Measurements from ENCODE around the gene EPS8L2.

The EPS8L2 gene

DNA sequence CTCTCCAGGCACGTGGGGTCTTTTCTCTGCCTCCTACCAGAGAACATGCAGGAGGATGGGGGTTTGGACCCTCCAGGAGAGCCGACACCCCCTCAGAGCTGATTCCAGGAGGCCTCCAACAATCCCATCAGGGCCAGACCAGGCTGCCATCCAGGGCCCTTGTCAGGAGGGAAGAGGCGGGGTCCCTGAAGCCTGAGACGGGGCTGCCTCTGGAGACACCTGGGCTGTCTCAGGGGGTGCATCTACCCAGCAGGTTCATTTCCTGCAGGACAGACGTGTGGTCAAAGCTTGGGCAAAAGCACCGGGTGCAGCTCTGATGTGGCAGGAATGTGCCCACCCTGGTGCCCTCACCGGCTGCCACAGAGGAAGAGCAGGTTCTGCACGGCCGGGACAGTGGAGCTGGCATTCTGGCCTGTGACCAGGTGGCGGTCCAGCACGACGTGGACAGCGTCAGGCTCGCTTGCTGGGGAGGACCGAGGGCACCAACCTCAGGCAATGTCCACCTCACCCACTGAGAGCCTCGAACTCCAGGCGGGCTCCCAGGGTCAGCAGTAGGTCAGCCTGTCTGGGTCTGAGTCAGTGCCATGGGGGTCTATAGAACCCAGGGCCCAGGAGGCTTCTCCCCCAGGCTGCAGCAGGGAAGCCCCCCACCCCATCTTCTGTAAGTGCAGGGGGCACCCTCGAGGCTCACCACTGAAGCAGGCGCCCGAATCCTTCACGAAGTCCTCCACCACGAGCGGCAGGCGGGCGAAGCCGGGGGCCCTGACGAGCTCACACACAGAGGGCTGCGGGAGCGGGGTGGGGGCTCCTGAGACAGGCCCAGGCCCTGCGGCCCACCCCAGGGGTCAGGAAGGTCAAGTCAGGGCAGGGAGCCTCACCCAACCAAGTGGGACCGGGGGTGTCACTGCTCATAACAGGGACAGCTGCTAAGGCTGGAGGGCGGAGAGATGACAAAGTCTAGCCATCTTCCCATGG is 64.9 kb downstream of the EPS8L2 start:
- H3K36me3 ChIP-seq (ENCODE audit: control insufficient read depth, insufficient read depth, low read length) = peaks cover 50% of the 10 kb centered on the region
- H3K27me3 ChIP-seq (ENCODE audit: control insufficient read depth, insufficient read depth, low read length) = no peaks in the 10 kb centered on the region
- no peak overlapping the region for H3K9ac ChIP-seq (ENCODE audit: low read depth, low read length)
- no peaks in the 10 kb centered on the region for H3K9me3 ChIP-seq (ENCODE audit: control insufficient read depth, insufficient read depth, low read length)
- H3K4me3 ChIP-seq (ENCODE audit: low read depth, low read length) = no peak overlapping the region
- no peaks in the 10 kb centered on the region for H3K4me1 ChIP-seq (ENCODE audit: control insufficient read depth, insufficient read depth, low read length)

DNA sequence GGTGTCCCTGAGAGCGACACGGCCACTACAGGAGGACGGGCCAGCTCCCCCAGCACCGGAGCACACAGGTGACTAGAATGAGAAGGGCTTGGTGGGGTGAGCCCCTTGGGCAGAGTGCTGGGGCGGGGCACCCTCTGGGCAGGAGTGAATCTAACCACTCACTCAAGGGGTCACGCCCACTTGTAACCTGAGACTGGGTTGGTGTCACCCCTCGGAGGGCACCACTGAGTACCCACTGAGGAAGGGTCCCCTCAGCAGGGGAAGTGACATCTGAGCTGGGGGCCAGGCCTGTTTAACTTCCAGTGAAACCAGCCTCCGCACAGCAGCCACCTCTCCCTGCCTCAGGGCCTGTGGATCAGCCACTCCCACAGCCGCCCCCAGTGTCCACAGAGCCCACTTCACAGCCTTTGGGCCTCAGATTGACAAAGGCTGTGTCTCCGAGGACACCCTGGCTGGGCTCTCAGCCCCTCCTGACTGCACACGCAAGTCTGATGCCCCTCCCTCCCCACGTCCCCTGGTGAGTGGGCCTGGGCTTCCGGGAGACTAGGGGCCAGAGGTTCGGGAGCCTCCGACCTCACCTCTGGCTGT is 65.7 kb downstream of the EPS8L2 start:
- H3K4me1 ChIP-seq (ENCODE audit: control insufficient read depth, insufficient read depth, low read length) = no peaks in the 10 kb centered on the region
- no peak overlapping the region for H3K9ac ChIP-seq (ENCODE audit: low read depth, low read length)
- H3K9me3 ChIP-seq (ENCODE audit: control insufficient read depth, insufficient read depth, low read length) = no peaks in the 10 kb centered on the region
- H3K36me3 ChIP-seq (ENCODE audit: control insufficient read depth, insufficient read depth, low read length) = peaks cover 44% of the 10 kb centered on the region
- H3K27me3 ChIP-seq (ENCODE audit: control insufficient read depth, insufficient read depth, low read length) = no peaks in the 10 kb centered on the region
- H3K4me3 ChIP-seq (ENCODE audit: low read depth, low read length) = no peak overlapping the region

DNA sequence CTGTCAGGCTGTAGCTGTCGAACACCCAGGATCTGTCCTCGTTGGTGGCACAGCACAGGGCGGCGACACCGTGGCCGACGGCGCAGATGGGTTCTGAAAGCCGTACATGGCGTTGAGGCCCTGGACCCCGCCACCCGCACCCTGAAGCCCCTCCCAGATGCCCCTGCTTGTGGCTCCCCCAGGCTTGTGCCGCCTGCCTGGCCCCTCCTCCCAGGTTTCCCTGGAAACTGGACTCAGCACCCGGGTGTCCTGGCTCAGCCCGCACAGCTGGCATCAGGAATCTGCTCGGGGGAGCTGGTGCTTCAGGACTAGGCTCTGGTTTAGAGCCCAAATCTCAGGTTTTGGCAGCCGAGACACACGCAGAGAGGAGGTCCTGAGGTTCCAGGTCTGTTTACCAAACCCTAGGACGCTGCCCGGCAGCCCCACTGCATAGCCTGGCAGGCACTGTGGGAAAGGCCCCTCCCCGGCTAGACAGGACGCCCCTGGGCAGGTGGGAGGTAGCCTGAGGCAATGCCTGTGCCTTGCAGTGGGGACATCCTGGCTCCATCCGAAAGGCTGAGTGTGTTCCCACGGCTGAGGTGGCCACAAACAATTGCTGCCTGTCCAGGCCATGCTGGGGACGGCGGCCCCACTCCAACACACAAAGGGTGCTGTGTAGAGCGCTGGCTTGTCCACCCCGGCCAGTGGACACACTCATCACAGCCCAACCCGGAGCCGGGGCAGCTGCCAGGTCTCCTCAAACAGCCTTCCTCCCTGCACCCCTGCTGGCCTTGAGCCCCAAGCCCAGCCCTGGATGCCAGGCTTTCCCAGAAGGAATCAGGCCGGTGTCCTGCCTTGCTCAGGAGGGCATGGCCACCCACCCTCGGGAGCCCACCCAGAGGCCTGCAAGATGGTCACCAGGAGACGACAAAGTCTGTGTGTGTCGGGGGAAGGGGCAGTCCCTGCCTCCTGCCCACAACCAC is 66.7 kb downstream of the EPS8L2 start:
- peaks cover 40% of the 10 kb centered on the region for H3K36me3 ChIP-seq (ENCODE audit: control insufficient read depth, insufficient read depth, low read length)
- no peak overlapping the region for H3K4me3 ChIP-seq (ENCODE audit: low read depth, low read length)
- H3K27me3 ChIP-seq (ENCODE audit: control insufficient read depth, insufficient read depth, low read length) = no peaks in the 10 kb centered on the region
- H3K9me3 ChIP-seq (ENCODE audit: control insufficient read depth, insufficient read depth, low read length) = no peaks in the 10 kb centered on the region
- H3K4me1 ChIP-seq (ENCODE audit: control insufficient read depth, insufficient read depth, low read length) = no peaks in the 10 kb centered on the region
- no peak overlapping the region for H3K9ac ChIP-seq (ENCODE audit: low read depth, low read length)

DNA sequence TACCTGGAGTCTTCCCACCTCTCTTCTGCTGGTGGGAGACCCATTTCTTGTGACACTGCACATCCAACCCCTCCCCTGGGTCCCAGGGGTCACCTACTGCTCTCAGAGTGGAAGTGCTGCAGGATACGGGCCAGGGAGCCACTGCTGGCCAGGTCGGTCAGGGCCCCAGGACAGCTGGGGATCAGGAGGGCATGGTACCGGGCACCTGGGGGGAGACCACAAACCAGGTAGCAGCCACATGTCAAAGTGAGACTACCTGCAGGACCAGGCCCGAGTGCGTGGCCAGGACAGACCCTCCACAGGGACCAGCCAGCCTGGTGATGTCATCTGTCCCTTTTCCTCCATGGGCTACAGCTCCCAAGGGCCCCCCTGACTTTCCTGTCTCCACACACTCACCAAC is 67.4 kb downstream of the EPS8L2 start:
- peaks cover 40% of the 10 kb centered on the region for H3K36me3 ChIP-seq (ENCODE audit: control insufficient read depth, insufficient read depth, low read length)
- no peak overlapping the region for H3K9ac ChIP-seq (ENCODE audit: low read depth, low read length)
- no peaks in the 10 kb centered on the region for H3K27me3 ChIP-seq (ENCODE audit: control insufficient read depth, insufficient read depth, low read length)
- no peaks in the 10 kb centered on the region for H3K4me1 ChIP-seq (ENCODE audit: control insufficient read depth, insufficient read depth, low read length)
- no peaks in the 10 kb centered on the region for H3K9me3 ChIP-seq (ENCODE audit: control insufficient read depth, insufficient read depth, low read length)
- H3K4me3 ChIP-seq (ENCODE audit: low read depth, low read length) = no peak overlapping the region

DNA sequence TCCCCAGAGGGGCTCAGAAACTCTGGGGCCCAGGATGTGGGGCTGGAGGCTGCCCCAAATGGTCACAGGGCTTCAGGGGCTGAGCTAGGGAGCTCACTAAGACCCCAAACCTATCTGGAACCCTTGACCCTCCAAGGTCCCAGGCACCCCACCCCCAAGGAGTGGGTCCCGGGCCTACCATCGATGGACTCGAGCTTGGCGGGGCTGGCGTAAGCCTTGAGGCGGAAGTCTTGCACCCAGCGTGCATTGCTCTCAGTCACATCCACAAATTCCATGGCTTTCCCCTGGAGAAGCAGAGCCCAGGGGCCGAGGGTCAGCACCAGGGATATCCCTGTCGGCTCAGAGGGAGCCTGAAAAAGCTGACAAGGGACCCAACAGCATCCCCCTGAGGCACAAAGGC is 67.8 kb downstream of the EPS8L2 start:
- H3K27me3 ChIP-seq (ENCODE audit: control insufficient read depth, insufficient read depth, low read length) = no peaks in the 10 kb centered on the region
- H3K9me3 ChIP-seq (ENCODE audit: control insufficient read depth, insufficient read depth, low read length) = no peaks in the 10 kb centered on the region
- no peak overlapping the region for H3K9ac ChIP-seq (ENCODE audit: low read depth, low read length)
- H3K4me3 ChIP-seq (ENCODE audit: low read depth, low read length) = no peak overlapping the region
- peaks cover 40% of the 10 kb centered on the region for H3K36me3 ChIP-seq (ENCODE audit: control insufficient read depth, insufficient read depth, low read length)
- no peaks in the 10 kb centered on the region for H3K4me1 ChIP-seq (ENCODE audit: control insufficient read depth, insufficient read depth, low read length)

DNA sequence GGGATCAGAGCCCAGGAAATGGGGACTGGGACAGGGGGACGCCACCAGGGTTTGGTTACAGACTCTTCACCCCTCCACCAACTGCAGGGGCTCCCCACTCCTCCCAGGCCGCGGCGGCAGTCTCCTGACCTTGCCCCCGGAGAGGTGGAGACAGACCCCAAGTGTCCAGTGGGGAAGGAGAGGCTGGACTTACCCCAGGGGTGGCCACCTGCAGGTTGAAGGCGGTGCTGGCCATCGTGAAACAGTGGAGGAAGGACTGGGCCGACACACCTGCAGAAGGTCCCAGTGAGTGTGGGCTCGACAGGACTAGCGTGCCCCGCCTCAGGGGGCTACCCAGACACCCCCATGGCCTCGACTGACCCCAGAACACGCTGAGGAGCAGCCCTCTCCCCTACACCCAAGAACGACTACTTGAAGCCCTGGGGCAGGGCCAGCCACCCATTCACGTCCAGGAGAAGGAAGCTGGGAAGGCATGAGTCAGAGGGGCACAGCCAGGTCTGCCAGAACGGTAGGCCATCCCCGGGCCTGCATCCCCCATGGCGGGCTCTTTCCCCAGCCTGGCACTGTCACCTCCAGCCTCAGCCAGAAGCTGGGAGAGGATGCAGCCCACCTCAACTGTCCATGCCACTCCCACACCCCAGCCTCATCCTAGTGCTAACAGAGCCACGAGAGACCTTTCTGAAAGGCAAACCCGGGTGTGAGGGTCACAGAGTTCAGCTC is 69.0 kb downstream of the EPS8L2 start:
- H3K9me3 ChIP-seq (ENCODE audit: control insufficient read depth, insufficient read depth, low read length) = no peaks in the 10 kb centered on the region
- no peaks in the 10 kb centered on the region for H3K4me1 ChIP-seq (ENCODE audit: control insufficient read depth, insufficient read depth, low read length)
- H3K9ac ChIP-seq (ENCODE audit: low read depth, low read length) = no peak overlapping the region
- no peak overlapping the region for H3K4me3 ChIP-seq (ENCODE audit: low read depth, low read length)
- H3K27me3 ChIP-seq (ENCODE audit: control insufficient read depth, insufficient read depth, low read length) = no peaks in the 10 kb centered on the region
- peaks cover 37% of the 10 kb centered on the region for H3K36me3 ChIP-seq (ENCODE audit: control insufficient read depth, insufficient read depth, low read length)

DNA sequence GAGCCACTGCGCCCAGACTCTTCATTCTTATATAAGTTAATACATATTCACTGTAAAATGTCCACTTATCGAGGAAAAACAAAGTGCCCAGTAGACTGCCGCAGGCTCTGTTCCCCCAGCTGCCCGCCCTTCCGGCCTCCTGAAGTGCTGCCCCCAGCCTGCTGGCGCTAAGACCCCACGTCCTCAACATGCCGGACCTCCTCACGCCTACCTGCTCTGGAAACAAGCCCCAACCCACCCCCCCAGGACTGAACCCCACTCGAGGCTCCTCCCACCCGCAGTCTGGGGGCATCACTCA is 70.2 kb downstream of the EPS8L2 start:
- H3K9ac ChIP-seq (ENCODE audit: low read depth, low read length) = no peak overlapping the region
- no peaks in the 10 kb centered on the region for H3K9me3 ChIP-seq (ENCODE audit: control insufficient read depth, insufficient read depth, low read length)
- no peaks in the 10 kb centered on the region for H3K27me3 ChIP-seq (ENCODE audit: control insufficient read depth, insufficient read depth, low read length)
- H3K4me1 ChIP-seq (ENCODE audit: control insufficient read depth, insufficient read depth, low read length) = no peaks in the 10 kb centered on the region
- peak overlapping the region; percentile 86 for H3K4me3 ChIP-seq (ENCODE audit: low read depth, low read length)
- H3K36me3 ChIP-seq (ENCODE audit: control insufficient read depth, insufficient read depth, low read length) = peaks cover 26% of the 10 kb centered on the region

DNA sequence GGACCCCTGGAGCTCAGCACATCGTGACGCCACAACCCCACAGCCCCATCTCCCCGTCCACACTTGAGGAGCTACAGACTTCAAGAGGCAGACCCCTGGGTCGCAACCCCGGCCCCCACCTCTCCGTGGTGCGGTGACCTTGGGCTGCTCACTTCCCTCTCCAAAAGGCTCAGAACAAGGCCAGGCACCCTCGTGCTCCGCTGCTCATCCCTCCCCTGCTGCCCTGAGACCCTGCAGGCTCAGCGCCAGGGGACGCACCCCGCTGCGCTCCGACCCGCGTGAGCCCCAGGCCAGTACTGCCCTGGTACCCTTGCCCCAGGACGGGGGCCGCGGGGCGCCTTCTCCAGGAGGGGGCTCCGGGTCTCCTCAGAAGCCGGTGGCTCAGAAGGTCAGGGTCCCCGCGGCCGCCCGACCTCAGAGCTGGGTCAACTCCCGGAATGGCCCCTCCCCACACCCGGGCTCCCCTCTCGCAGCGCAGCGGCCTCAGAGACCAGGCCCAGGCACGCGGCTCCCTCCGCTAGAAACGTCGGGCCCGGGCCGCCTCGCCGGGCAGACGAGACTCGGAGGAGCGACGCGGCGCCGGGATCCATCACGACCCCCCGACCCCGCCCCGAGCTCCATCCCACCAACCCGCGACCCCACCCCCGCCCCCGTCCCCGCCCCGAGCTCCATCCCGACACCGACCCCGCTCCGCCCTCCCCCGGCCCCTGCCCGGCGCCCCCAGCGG is 70.7 kb downstream of the EPS8L2 start:
- Histone ChIP-seq H3K4me3 (ENCODE audit: low read depth, low read length) (peak overlapping the region; percentile 86), H3K9ac (ENCODE audit: low read depth, low read length) (peak overlapping the region; percentile 65), H3K9me3 (ENCODE audit: control insufficient read depth, insufficient read depth, low read length) (no peaks in the 10 kb centered on the region), H3K27me3 (ENCODE audit: control insufficient read depth, insufficient read depth, low read length) (no peaks in the 10 kb centered on the region), H3K4me1 (ENCODE audit: control insufficient read depth, insufficient read depth, low read length) (no peaks in the 10 kb centered on the region), H3K36me3 (ENCODE audit: control insufficient read depth, insufficient read depth, low read length) (peaks cover 21% of the 10 kb centered on the region)
